Measurements from ENCODE around the gene ACSS2.

DNA sequence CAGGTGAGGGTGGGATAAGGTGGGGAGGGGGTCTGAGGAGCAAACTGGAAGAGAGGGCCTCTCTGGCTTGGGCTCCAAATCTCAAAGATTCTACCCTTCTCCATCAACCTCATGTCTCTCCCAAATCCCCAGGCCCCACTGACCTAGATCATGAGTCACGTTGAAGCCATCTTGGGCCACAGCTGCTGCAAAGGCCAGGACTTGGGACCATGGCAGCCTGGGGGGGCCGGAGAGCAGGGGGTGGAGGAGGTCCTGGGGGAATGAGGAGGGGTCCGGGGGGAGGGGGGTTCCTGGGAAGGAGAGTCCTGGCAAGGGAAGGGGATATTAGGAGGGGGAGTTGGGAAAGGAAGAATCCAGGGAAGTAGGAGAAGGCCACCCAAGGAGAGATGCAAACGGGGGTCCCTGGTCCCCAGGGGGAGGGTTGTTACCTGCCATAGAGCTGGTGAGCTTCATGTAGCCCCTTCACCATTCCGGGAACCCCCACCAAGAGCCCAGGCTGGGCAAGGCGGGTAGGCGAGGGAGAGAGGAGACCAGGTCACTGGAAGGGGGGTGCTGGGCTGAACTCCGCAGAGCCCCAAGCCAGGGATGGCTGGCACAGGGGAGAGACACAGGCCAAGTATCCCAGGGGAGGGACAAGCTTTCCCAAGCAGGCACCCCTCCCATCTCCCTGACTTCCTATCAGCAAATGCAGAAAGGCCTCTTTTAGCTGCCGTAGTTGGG, 16.4 kb upstream of the ACSS2 start:
- TF ChIP-seq, protein P1, sequence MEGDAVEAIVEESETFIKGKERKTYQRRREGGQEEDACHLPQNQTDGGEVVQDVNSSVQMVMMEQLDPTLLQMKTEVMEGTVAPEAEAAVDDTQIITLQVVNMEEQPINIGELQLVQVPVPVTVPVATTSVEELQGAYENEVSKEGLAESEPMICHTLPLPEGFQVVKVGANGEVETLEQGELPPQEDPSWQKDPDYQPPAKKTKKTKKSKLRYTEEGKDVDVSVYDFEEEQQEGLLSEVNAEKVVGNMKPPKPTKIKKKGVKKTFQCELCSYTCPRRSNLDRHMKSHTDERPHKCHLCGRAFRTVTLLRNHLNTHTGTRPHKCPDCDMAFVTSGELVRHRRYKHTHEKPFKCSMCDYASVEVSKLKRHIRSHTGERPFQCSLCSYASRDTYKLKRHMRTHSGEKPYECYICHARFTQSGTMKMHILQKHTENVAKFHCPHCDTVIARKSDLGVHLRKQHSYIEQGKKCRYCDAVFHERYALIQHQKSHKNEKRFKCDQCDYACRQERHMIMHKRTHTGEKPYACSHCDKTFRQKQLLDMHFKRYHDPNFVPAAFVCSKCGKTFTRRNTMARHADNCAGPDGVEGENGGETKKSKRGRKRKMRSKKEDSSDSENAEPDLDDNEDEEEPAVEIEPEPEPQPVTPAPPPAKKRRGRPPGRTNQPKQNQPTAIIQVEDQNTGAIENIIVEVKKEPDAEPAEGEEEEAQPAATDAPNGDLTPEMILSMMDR (IDR thresholded peaks at IDR 0.05; ENCODE audit: borderline replicate concordance, extremely low read depth, low read length, poor library complexity, severe bottlenecking) = no peak
- no peak for TF ChIP-seq EZH2 (IDR thresholded peaks at IDR 0.05; ENCODE audit: borderline replicate concordance, low read depth, low read length, severe bottlenecking)

All from DND-41 (cell line).